MM.1S (cell line): ENCODE data around the gene TTYH3.
A peak's percentile ranks its signal among the peaks of the same experiment; 100 is the strongest.

ENCODE experiments used
- DNase-seq: peaks from one replicate; pipeline ENCODE4 v3.0.0-alpha.2; 2015
- H2AFZ ChIP-seq: fragments of 300-600 bp; sonication (generic); 2 replicates; pipeline ENCODE4 v1.6.0; 2016; ENCODE audit warnings: antibody characterized with exemption, low read length
- H3F3A ChIP-seq: fragments of 300-600 bp; sonication (generic); 2 replicates; pipeline ENCODE4 v1.6.1; 2016; ENCODE audit warnings: mild to moderate bottlenecking, antibody characterized with exemption, low read length, moderate library complexity, mixed read lengths; ENCODE audit not compliant: insufficient read depth
- H3K27ac ChIP-seq: fragments of 300-600 bp; sonication (generic); 2 replicates; pipeline ENCODE4 v1.5.1; 2016; ENCODE audit warnings: mild to moderate bottlenecking, low read length
- H3K27me3 ChIP-seq: fragments of 300-600 bp; sonication (generic); replicated peaks from 2 replicates; pipeline ENCODE4 v1.6.0; 2016; ENCODE audit warnings: low read length; ENCODE audit not compliant: insufficient read depth
- H3K36me3 ChIP-seq: fragments of 300-600 bp; sonication (generic); replicated peaks from 2 replicates; pipeline ENCODE4 v1.6.1; 2016; ENCODE audit warnings: mild to moderate bottlenecking, low read length, mixed read lengths; ENCODE audit not compliant: insufficient read depth
- H3K4me1 ChIP-seq: fragments of 300-600 bp; sonication (generic); 2 replicates; pipeline ENCODE4 v1.6.1; 2016; ENCODE audit warnings: low read length, mixed read lengths
- H3K4me2 ChIP-seq: fragments of 300-600 bp; sonication (generic); 2 replicates; pipeline ENCODE4 v1.6.0; 2016; ENCODE audit warnings: low read depth, low read length
- H3K4me3 ChIP-seq: fragments of 300-600 bp; sonication (generic); 2 replicates; pipeline ENCODE4 v1.5.1; 2016; ENCODE audit warnings: low read length, mixed read lengths
- H3K79me2 ChIP-seq: fragments of 300-600 bp; sonication (generic); 2 replicates; pipeline ENCODE4 v1.6.1; 2016; ENCODE audit warnings: mixed run types, low read length, mixed read lengths
- H3K9ac ChIP-seq: fragments of 300-600 bp; sonication (generic); 2 replicates; pipeline ENCODE4 v1.6.1; 2016; ENCODE audit warnings: low read length, mixed read lengths
- H3K9me2 ChIP-seq: fragments of 300-600 bp; sonication (generic); replicated peaks from 2 replicates; pipeline ENCODE4 v1.6.1; 2016; ENCODE audit warnings: mild to moderate bottlenecking, low read length, mixed read lengths; ENCODE audit not compliant: insufficient read depth
- H3K9me3 ChIP-seq: fragments of 300-600 bp; sonication (generic); replicated peaks from 2 replicates; pipeline ENCODE4 v1.6.1; 2016; ENCODE audit warnings: mild to moderate bottlenecking, low read length, mixed read lengths; ENCODE audit not compliant: insufficient read depth
- H4K20me1 ChIP-seq: fragments of 300-600 bp; sonication (generic); 2 replicates; pipeline ENCODE4 v1.6.1; 2016; ENCODE audit warnings: mild to moderate bottlenecking, low read length, moderate library complexity, mixed read lengths; ENCODE audit not compliant: insufficient read depth
- CTCF ChIP-seq: fragments of 300-600 bp; sonication (generic); IDR thresholded peaks from 2 replicates; pipeline ENCODE4 v1.5.1; 2016; ENCODE audit warnings: antibody characterized with exemption, low read length, mixed read lengths
- EZH2 ChIP-seq: fragments of 300-600 bp; sonication (generic); optimal IDR thresholded peaks from 2 replicates; pipeline ENCODE3; 2017; ENCODE audit warnings: low read depth, mild to moderate bottlenecking, antibody characterized with exemption, low read length, mixed read lengths
- EZH2phosphoT487 ChIP-seq: fragments of 300-600 bp; sonication (generic); IDR thresholded peaks from 2 replicates; pipeline ENCODE4 v1.6.1; 2018; ENCODE audit warnings: antibody characterized with exemption, low read length

The TTYH3 gene

GRCh38 chr7:2641406-2642393 is 9.9 kb downstream of the TTYH3 start:
- no peaks in the 10 kb centered on the region for H3K36me3 ChIP-seq
- no peaks in the 10 kb centered on the region for H3K9me2 ChIP-seq
- H3K4me3 ChIP-seq = no peak overlapping the region
- H3K79me2 ChIP-seq = no peaks in the 10 kb centered on the region
- H4K20me1 ChIP-seq = no peaks in the 10 kb centered on the region
- no peak overlapping the region for H2AFZ ChIP-seq
- TF ChIP-seq CTCF = no peak
- TF ChIP-seq EZH2phosphoT487 = no peak
- no peak for TF ChIP-seq EZH2
- H3K27me3 ChIP-seq = peaks cover 75% of the 10 kb centered on the region
- no peaks in the 10 kb centered on the region for H3F3A ChIP-seq
- no peak overlapping the region for H3K27ac ChIP-seq
- no peaks in the 10 kb centered on the region for H3K9me3 ChIP-seq
- no peak overlapping the region for H3K9ac ChIP-seq
- no peaks in the 10 kb centered on the region for H3K4me1 ChIP-seq
- no peak overlapping the region for H3K4me2 ChIP-seq
- DNase-seq = no peak

DNA sequence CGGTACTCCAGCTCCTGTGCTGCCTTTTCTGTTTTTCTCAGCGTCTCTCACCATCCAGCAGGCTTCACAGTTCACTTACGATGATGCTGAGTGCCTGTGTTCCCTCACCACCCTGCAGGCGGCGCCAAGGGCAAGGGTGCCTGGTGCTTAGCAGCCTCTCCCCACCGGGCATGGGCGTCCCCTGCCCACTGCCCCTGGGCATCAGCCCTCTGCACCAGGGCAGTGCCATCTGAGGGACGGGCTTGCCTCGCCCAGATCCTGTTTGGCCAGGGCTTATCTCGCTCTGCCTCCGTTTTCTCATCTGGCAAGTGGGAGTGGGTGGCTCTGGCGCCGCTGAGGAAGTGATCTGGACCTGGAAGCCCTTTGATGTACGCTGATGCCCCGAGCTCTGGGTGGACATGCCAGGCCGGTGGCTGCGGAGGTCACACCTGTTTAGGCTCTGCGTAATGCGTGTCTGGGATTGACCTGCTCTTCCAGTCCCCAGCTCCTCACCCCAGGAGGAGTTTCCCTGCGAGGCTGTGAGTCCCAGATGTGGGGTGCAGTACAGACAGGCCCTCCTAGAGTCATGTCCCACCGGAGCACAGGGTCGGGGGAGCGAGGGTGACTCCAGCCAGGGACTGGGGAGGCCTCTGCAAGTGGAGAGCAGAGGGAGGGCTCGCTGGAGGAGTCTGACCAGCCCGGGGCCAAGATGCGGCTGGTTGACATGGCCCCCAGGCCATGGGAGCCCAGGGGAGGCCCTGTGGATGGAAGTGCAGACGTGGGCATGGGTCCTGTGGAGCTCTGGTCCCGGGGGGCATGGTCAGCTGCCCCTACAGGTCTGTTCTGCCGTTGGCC is 11.8 kb downstream of the TTYH3 start:
- H3K36me3 ChIP-seq = no peaks in the 10 kb centered on the region
- no peak overlapping the region for H3K27ac ChIP-seq
- H4K20me1 ChIP-seq = no peaks in the 10 kb centered on the region
- H2AFZ ChIP-seq = no peak overlapping the region
- H3K9ac ChIP-seq = no peak overlapping the region
- H3K4me3 ChIP-seq = no peak overlapping the region
- TF ChIP-seq EZH2 (no peak), CTCF (peak; percentile 34)
- H3K27me3 ChIP-seq = peaks cover 57% of the 10 kb centered on the region
- no peaks in the 10 kb centered on the region for H3K9me3 ChIP-seq
- peak; percentile 32 for DNase-seq
- no peak overlapping the region for H3K4me2 ChIP-seq
- H3K79me2 ChIP-seq = no peaks in the 10 kb centered on the region
- H3K4me1 ChIP-seq = no peaks in the 10 kb centered on the region
- no peaks in the 10 kb centered on the region for H3K9me2 ChIP-seq
- no peaks in the 10 kb centered on the region for H3F3A ChIP-seq

GRCh38 chr7:2644220-2644561 is 12.4 kb downstream of the TTYH3 start:
- Histone ChIP-seq H4K20me1 (no peaks in the 10 kb centered on the region), H3K4me3 (no peak overlapping the region), H3K27me3 (peaks cover 51% of the 10 kb centered on the region), H3K9me3 (no peaks in the 10 kb centered on the region), H3K27ac (no peak overlapping the region), H3F3A (no peaks in the 10 kb centered on the region), H2AFZ (no peak overlapping the region), H3K4me2 (no peak overlapping the region), H3K36me3 (no peaks in the 10 kb centered on the region), H3K9ac (no peak overlapping the region), H3K79me2 (no peaks in the 10 kb centered on the region), H3K9me2 (no peaks in the 10 kb centered on the region), H3K4me1 (no peaks in the 10 kb centered on the region)
- DNase-seq = no peak
- TF ChIP-seq EZH2 (no peak), CTCF (no peak), EZH2phosphoT487 (no peak)
